Fibroblast of lung (primary cell): Measurements from ENCODE around the gene GAS5. TPM values are rescaled to one million over a fixed set of nuclear protein-coding genes. Genes with fewer than 3 reads are reported as not detected.

Experiments
- DNase-seq, 2 donors: peaks; one replicate each; pipeline versions ENCODE4 v3.0.0 to v3.0.0-alpha.2; 2010; ENCODE audit warnings: low read depth in 2 of 2
- H2AFZ ChIP-seq: 2 replicates; pipeline ENCODE4 v1.5.1; 2012; ENCODE audit warnings: low read length, control low read depth, inconsistent platforms
- H3K27ac ChIP-seq: 2 replicates; pipeline ENCODE4 v1.5.1; 2011; ENCODE audit warnings: low read length, control low read depth; ENCODE audit not compliant: insufficient read depth
- H3K27me3 ChIP-seq: 2 replicates; pipeline ENCODE4 v1.5.1; 2011; ENCODE audit warnings: mild to moderate bottlenecking, low read length; ENCODE audit not compliant: control insufficient read depth, insufficient read depth
- H3K36me3 ChIP-seq: 2 replicates; pipeline ENCODE4 v1.5.1; 2011; ENCODE audit warnings: low read length; ENCODE audit not compliant: control insufficient read depth, insufficient read depth
- H3K4me1 ChIP-seq: 2 replicates; pipeline ENCODE4 v1.5.1; 2011; ENCODE audit warnings: low read length; ENCODE audit not compliant: control insufficient read depth, insufficient read depth; ENCODE audit errors: extremely low read depth
- H3K4me2 ChIP-seq: 2 replicates; pipeline ENCODE4 v1.5.1; 2011; ENCODE audit warnings: low read length, control low read depth; ENCODE audit not compliant: insufficient read depth; ENCODE audit errors: extremely low read depth
- H3K4me3 ChIP-seq, 4 experiments: fragments of 200-600 bp in 1 of 4; sonication (generic) in 1 of 4; replicated peaks in 1 of 4; 2 replicates each; pipeline ENCODE4 v1.5.1; 2011 to 2016; ENCODE audit warnings: low read length in 4 of 4, low read depth in 3 of 4, mild to moderate bottlenecking in 3 of 4, control low read depth in 2 of 4, inconsistent platforms in 1 of 4, mixed read lengths in 1 of 4; ENCODE audit not compliant: insufficient read depth in 1 of 4; ENCODE audit errors: control extremely low read depth in 1 of 4
- H3K79me2 ChIP-seq: 2 replicates; pipeline ENCODE4 v1.5.1; 2012; ENCODE audit warnings: mild to moderate bottlenecking, low read length, inconsistent platforms; ENCODE audit not compliant: control insufficient read depth, insufficient read depth
- H3K9ac ChIP-seq: 2 replicates; pipeline ENCODE4 v1.5.1; 2011; ENCODE audit warnings: mild to moderate bottlenecking, low read length, control low read depth; ENCODE audit not compliant: insufficient read depth
- H3K9me3 ChIP-seq: 2 replicates; pipeline ENCODE4 v1.5.1; 2012; ENCODE audit warnings: low read depth, low read length; ENCODE audit not compliant: control insufficient read depth, insufficient read depth
- H4K20me1 ChIP-seq: 2 replicates; pipeline ENCODE4 v1.5.1; 2011; ENCODE audit warnings: low read length; ENCODE audit not compliant: control insufficient read depth, insufficient read depth; ENCODE audit errors: extremely low read depth
- CTCF ChIP-seq, 2 donors: IDR thresholded peaks in 1 of 2; conservative IDR thresholded peaks in 1 of 2; 1 replicate in 1 of 2; 2 replicates in 1 of 2; pipeline ENCODE4 v1.5.1; 2011 to 2012; ENCODE audit warnings: low read length in 2 of 2, control low read depth in 1 of 2, inconsistent platforms in 1 of 2, low read depth in 1 of 2, mild to moderate bottlenecking in 1 of 2
- EZH2 ChIP-seq: IDR thresholded peaks from 2 replicates; pipeline ENCODE4 v1.5.1; 2012; ENCODE audit warnings: low read length, control low read depth, mild to moderate bottlenecking; ENCODE audit errors: missing control alignments
- polyA plus RNA-seq, 2 donors: library from polyadenylated mRNA; depleted of rRNA in 1 of 2; stranded (reverse) in 1 of 2; unstranded in 1 of 2; fragments of >200 nt; gene quantifications; 2 replicates each; pipeline ENCODE4 v1.2.1, GENCODE V29; 2011 to 2012; ENCODE audit warnings: missing spikeins in 1 of 2
- total RNA-seq: library from RNA; depleted of rRNA; stranded (reverse); fragments of >200 nt; gene quantifications from 2 replicates; pipeline ENCODE4 v1.2.1, GENCODE V29; 2014

GAS5 gene
- total and polyA plus RNA-seq, 2 donors (not counting 1 experiment from before 2014, with no cell fraction given) = 502 to 810 TPM

GRCh38 chr1:173903827-173904531 is 36.2 kb upstream of the GAS5 start:
- H3K9ac ChIP-seq = no peak overlapping the region
- no peak for DNase-seq
- no peaks in the 10 kb centered on the region for H3K27me3 ChIP-seq
- no peak overlapping the region for H2AFZ ChIP-seq
- H3K4me3 ChIP-seq = no peak overlapping the region
- no peaks in the 10 kb centered on the region for H3K36me3 ChIP-seq
- H4K20me1 ChIP-seq = no peaks in the 10 kb centered on the region
- no peak overlapping the region for H3K4me2 ChIP-seq
- no peaks in the 10 kb centered on the region for H3K79me2 ChIP-seq
- no peaks in the 10 kb centered on the region for H3K9me3 ChIP-seq
- H3K27ac ChIP-seq = no peak overlapping the region
- H3K4me1 ChIP-seq = no peaks in the 10 kb centered on the region
- TF ChIP-seq CTCF (conservative IDR thresholded peaks at IDR 0.05 in 1 of 2, IDR thresholded peaks at IDR 0.05 in 1 of 2; ENCODE audit: low read depth in 1 of 2, low read length in 2 of 2) = no peak
- TF ChIP-seq EZH2 = no peak

GRCh38 chr1:173900992-173901391 is 33.2 kb upstream of the GAS5 start:
- Histone ChIP-seq H2AFZ (no peak overlapping the region), H3K4me1 (no peaks in the 10 kb centered on the region), H4K20me1 (no peaks in the 10 kb centered on the region), H3K27me3 (no peaks in the 10 kb centered on the region), H3K79me2 (no peaks in the 10 kb centered on the region), H3K9me3 (no peaks in the 10 kb centered on the region), H3K27ac (no peak overlapping the region), H3K4me2 (no peak overlapping the region), H3K4me3 (no peak overlapping the region), H3K9ac (no peak overlapping the region), H3K36me3 (no peaks in the 10 kb centered on the region)
- TF ChIP-seq CTCF (conservative IDR thresholded peaks at IDR 0.05 in 1 of 2, IDR thresholded peaks at IDR 0.05 in 1 of 2; ENCODE audit: low read depth in 1 of 2, low read length in 2 of 2) (no peak), EZH2 (no peak)
- DNase-seq = no peak

GRCh38 chr1:173900427-173900826 is 32.6 kb upstream of the GAS5 start:
- Histone ChIP-seq H2AFZ (no peak overlapping the region), H3K4me2 (no peak overlapping the region), H3K36me3 (no peaks in the 10 kb centered on the region), H3K27me3 (no peaks in the 10 kb centered on the region), H3K79me2 (no peaks in the 10 kb centered on the region), H3K4me3 (no peak overlapping the region), H3K4me1 (no peaks in the 10 kb centered on the region), H4K20me1 (no peaks in the 10 kb centered on the region), H3K27ac (no peak overlapping the region), H3K9ac (no peak overlapping the region), H3K9me3 (no peaks in the 10 kb centered on the region)
- DNase-seq = no peak
- TF ChIP-seq EZH2 (no peak), CTCF (conservative IDR thresholded peaks at IDR 0.05 in 1 of 2, IDR thresholded peaks at IDR 0.05 in 1 of 2; ENCODE audit: low read depth in 1 of 2, low read length in 2 of 2) (no peak)
